Vagina (tissue), 2 donors: Measurements from ENCODE around the gene NAT8. TPM values are rescaled to one million over a fixed set of nuclear protein-coding genes. Genes with fewer than 3 reads are reported as not detected.
A peak's percentile ranks its signal among the peaks of the same experiment; 100 is the strongest.
"Not testable (repeated sequence)": the region's sequence is repeated elsewhere in the genome, so short reads cannot be mapped to it uniquely, and the experiment has no call there.

ENCODE experiments used
- DNase-seq, 2 donors: peaks; one replicate each; pipeline ENCODE4 v3.0.0-alpha.2; 2017; ENCODE audit errors: extremely low spot score in 2 of 2
- H3K27ac ChIP-seq: fragments of 200-600 bp; sonication (generic); one replicate; pipeline ENCODE4 v1.5.1; 2019
- H3K27me3 ChIP-seq: fragments of 200-600 bp; sonication (generic); one replicate; pipeline ENCODE4 v1.5.1; 2019
- H3K36me3 ChIP-seq, 2 donors: fragments of 200-600 bp; sonication (generic); one replicate each; pipeline ENCODE4 v1.5.1; 2017 to 2019
- H3K4me1 ChIP-seq: fragments of 200-600 bp; sonication (generic); one replicate; pipeline ENCODE4 v1.5.1; 2019
- H3K4me3 ChIP-seq, 2 donors: fragments of 200-600 bp; sonication (generic); 1 replicate in 1 of 2; 2 replicates in 1 of 2; pipeline ENCODE4 v1.5.1; 2016 to 2019
- H3K9me3 ChIP-seq: fragments of 200-600 bp; sonication (generic); one replicate; pipeline ENCODE4 v1.5.1; 2019
- POLR2A ChIP-seq, 2 donors: fragments of 450-650 bp; IDR thresholded peaks; one replicate each; pipeline ENCODE4 v1.6.1; 2017; ENCODE audit warnings: antibody characterized with exemption in 2 of 2, mild to moderate bottlenecking in 2 of 2, moderate library complexity in 2 of 2
- POLR2AphosphoS5 ChIP-seq, 2 donors: sonication (generic); formaldehyde crosslinking; IDR thresholded peaks; one replicate each; pipeline ENCODE4 v1.9.0; 2017; ENCODE audit warnings: antibody characterized with exemption in 2 of 2, mild to moderate bottlenecking in 2 of 2, low read depth in 1 of 2; ENCODE audit not compliant: insufficient read depth in 1 of 2
- intact Hi-C: fragments of 100-400 bp; cut with DNase I; formaldehyde crosslinking; loops from one replicate; pipeline ENCODE4 v1.15.1; 2023
- total RNA-seq: library from RNA; depleted of rRNA; stranded (reverse); fragments of >200 nt; gene quantifications from one replicate; pipeline ENCODE4 v1.2.3, GENCODE V29; 2016
- TF ChIP-seq, protein P1 (sequence below), 3 experiments: fragments of 450-650 bp in 2 of 3; fragments of 200-600 bp in 1 of 3; sonication (generic) in 1 of 3; IDR thresholded peaks; one replicate each; pipeline ENCODE4 v1.5.1; 2017 to 2019; ENCODE audit warnings: antibody characterized with exemption in 3 of 3, mild to moderate bottlenecking in 2 of 3, moderate library complexity in 2 of 3

Gene NAT8, protein sequence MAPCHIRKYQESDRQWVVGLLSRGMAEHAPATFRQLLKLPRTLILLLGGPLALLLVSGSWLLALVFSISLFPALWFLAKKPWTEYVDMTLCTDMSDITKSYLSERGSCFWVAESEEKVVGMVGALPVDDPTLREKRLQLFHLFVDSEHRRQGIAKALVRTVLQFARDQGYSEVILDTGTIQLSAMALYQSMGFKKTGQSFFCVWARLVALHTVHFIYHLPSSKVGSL
- not detected for total RNA-seq

GRCh38 chr2:73642338-73643018 is at the start of gene NAT8:
NAT8 (minus strand) TSS chr2:73642422; CDS start chr2:73641628, 794 bp downstream.
- Histone ChIP-seq H3K4me3 (no peak within 1 kb of the TSS), H3K27ac (no peak within 1 kb of the TSS), H3K9me3 (no peaks in the 10 kb centered on the region), H3K27me3 (no peaks in the 10 kb centered on the region), H3K36me3 (no peaks in the 10 kb centered on the region), H3K4me1 (no peaks in the 10 kb centered on the region)
- DNase-seq: no peak
- intact Hi-C loops: no loop called here
- TF ChIP-seq, protein P1, sequence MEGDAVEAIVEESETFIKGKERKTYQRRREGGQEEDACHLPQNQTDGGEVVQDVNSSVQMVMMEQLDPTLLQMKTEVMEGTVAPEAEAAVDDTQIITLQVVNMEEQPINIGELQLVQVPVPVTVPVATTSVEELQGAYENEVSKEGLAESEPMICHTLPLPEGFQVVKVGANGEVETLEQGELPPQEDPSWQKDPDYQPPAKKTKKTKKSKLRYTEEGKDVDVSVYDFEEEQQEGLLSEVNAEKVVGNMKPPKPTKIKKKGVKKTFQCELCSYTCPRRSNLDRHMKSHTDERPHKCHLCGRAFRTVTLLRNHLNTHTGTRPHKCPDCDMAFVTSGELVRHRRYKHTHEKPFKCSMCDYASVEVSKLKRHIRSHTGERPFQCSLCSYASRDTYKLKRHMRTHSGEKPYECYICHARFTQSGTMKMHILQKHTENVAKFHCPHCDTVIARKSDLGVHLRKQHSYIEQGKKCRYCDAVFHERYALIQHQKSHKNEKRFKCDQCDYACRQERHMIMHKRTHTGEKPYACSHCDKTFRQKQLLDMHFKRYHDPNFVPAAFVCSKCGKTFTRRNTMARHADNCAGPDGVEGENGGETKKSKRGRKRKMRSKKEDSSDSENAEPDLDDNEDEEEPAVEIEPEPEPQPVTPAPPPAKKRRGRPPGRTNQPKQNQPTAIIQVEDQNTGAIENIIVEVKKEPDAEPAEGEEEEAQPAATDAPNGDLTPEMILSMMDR (IDR thresholded peaks at IDR 0.05): no peak
- TF ChIP-seq POLR2AphosphoS5 (IDR thresholded peaks at IDR 0.05; ENCODE audit: insufficient read depth in 1 of 2, low read depth in 1 of 2): no peak
- no peak for TF ChIP-seq POLR2A (IDR thresholded peaks at IDR 0.05)

- intact Hi-C loops, H3K27me3 ChIP-seq, DNase-seq, H3K4me3 ChIP-seq, H3K4me1 ChIP-seq, H3K9me3 ChIP-seq, H3K27ac ChIP-seq, H3K36me3 ChIP-seq: not testable (repeated sequence)
Observed at GRCh38 chr2:73690372-73691088, 48.3 kb upstream of the NAT8 start.

DNA sequence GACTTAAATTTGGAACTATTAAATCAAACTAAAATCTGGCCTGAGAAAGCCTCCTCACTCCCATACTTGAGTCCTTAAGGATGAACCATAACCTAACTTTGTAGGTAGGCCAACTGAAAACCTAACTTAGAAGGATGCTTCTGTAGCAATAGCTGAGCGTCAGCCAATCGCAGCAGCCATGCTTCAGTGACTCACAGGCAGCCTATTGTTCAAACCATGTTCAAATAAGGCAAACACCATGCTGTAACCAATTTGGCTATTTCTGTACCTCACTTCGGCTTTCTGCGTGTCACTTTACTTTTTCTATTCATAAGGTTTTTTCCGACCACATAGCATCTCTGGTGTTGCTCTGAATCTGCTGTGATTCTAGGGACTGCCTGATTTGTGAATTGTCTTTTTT is 46.3 kb upstream of the NAT8 start:
- H3K4me3 ChIP-seq, H3K27me3 ChIP-seq, intact Hi-C loops, H3K36me3 ChIP-seq, H3K9me3 ChIP-seq, DNase-seq, H3K27ac ChIP-seq, H3K4me1 ChIP-seq: not testable (repeated sequence)

DNA sequence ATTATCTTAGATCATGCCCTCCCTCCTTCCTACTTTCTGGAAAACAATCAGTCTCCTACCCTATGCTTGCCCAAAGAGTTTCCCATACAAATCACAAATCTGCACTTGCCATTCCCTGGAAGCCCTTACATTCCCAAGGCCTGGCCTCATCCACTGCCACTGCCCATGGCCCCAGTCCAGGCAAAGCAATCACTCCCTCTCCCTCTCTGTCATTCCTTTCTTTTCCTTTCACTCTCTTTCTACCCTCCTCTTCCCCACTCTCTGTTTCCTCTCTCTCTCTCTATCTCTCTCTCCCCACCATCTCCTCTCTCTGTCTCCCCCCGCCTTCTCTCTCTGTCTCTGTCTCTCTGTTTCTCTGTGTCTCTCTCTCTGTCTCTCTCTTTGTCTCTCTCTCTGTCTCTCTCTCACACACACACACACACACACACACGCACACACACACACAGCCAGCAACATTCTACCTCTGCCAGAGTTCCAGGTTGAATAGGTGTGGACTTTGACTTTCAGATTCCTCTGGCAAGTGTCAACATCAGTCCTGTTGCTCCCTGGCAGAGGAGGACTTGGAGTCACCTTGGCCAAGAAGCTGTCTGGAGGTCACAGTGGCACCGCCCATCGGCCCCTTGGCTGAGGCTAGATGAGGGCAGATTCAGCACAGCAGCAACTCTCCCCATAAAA is 43.7 kb upstream of the NAT8 start:
- Histone ChIP-seq H3K27ac (no peak overlapping the region), H3K9me3 (no peaks in the 10 kb centered on the region), H3K27me3 (no peaks in the 10 kb centered on the region), H3K4me3 (no peak overlapping the region), H3K36me3 (no peaks in the 10 kb centered on the region), H3K4me1 (no peaks in the 10 kb centered on the region)
- TF ChIP-seq, protein P1 (IDR thresholded peaks at IDR 0.05): no peak
- TF ChIP-seq POLR2AphosphoS5 (IDR thresholded peaks at IDR 0.05; ENCODE audit: insufficient read depth in 1 of 2, low read depth in 1 of 2) (no peak), POLR2A (IDR thresholded peaks at IDR 0.05) (no peak)
- intact Hi-C loops: no loop called here
- DNase-seq: peak in 1 of 2 donors; percentile 85

GRCh38 chr2:73684905-73685304 is 42.7 kb upstream of the NAT8 start:
- DNase-seq: not testable (repeated sequence)

DNA sequence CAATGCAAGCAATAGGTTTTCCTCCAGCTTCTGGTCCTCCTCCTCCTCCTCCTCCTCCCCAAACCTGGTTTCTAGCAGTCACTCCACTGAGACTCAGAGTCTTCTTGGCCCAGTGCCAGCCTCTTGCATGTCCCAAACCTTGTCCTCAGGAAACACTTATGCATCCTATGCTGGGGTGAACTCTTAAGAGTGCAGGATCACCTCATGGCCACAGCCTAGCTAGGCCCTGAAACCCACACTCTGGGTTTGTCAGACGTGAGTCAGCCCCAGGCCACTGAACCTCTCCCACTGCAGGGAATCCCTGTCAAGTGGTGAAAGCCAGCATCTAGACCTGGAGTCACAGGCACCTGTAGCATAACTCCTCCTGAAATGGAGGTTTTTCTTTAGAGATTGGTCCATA is 42.1 kb upstream of the NAT8 start:
- H3K4me1 ChIP-seq, H3K27me3 ChIP-seq, H3K9me3 ChIP-seq, H3K27ac ChIP-seq, H3K4me3 ChIP-seq, intact Hi-C loops, H3K36me3 ChIP-seq, DNase-seq: not testable (repeated sequence)

More at GRCh38 chr2:73684905-73685304, 42.7 kb upstream of the NAT8 start:
- H3K4me1 ChIP-seq, H3K9me3 ChIP-seq, intact Hi-C loops, H3K36me3 ChIP-seq, H3K4me3 ChIP-seq, H3K27me3 ChIP-seq, H3K27ac ChIP-seq: not testable (repeated sequence)

GRCh38 chr2:73679951-73680571 is 37.8 kb upstream of the NAT8 start:
- H3K4me3 ChIP-seq, intact Hi-C loops, H3K27me3 ChIP-seq, DNase-seq, H3K9me3 ChIP-seq, H3K27ac ChIP-seq, H3K4me1 ChIP-seq, H3K36me3 ChIP-seq: not testable (repeated sequence)

DNA sequence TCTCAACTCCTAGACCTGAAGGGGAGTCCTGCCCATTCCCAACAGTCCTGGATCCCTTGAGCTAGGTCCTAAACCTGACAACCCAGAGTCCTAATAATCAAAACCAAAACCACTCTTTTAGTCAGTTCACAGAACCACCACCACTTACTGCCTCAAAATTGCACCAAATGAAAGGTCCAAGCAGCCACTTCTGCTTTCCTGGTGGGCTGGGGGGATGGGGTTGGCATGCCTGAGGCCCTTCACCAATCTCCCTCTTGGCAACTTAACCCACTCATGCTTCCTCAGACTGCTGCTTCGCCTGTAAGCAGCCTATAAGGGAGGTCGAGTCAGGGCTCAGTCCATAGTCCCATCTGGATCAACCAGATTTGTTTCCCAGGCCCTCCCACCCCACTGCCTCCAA is 37.0 kb upstream of the NAT8 start:
- H3K36me3 ChIP-seq, H3K9me3 ChIP-seq, intact Hi-C loops, H3K4me3 ChIP-seq, H3K4me1 ChIP-seq, H3K27ac ChIP-seq, H3K27me3 ChIP-seq, DNase-seq: not testable (repeated sequence)

GRCh38 chr2:73678008-73678407 is 35.8 kb upstream of the NAT8 start:
- H3K4me1 ChIP-seq, DNase-seq, H3K27me3 ChIP-seq, H3K9me3 ChIP-seq, H3K4me3 ChIP-seq, intact Hi-C loops, H3K27ac ChIP-seq, H3K36me3 ChIP-seq: not testable (repeated sequence)

DNA sequence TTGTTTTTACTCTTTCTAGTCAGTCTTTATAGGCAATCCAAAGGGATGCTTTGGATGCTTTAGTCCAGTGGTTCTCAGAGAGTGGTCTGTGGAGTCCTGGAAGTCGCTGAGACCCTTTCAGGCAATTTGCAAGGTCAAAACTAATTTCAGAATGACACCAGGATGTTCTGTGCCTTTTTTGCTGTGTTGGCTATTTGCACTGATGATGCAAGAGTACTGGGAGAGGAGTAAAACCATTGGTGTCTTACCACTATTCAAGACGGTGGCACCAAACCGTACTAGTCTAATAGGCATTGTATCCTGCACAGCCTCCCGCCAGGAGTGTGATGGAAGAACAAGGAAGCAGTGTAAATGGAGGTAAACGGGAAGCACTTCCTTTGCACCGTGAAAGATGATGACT is 34.0 kb upstream of the NAT8 start:
- H3K4me1 ChIP-seq, H3K27ac ChIP-seq, H3K9me3 ChIP-seq, intact Hi-C loops, H3K36me3 ChIP-seq, H3K27me3 ChIP-seq, H3K4me3 ChIP-seq, DNase-seq: not testable (repeated sequence)
